Activated T-cell treated with anti-CD3 and anti-CD28 coated beads, Interleukin-2, amount 50 U/mL, for 24 hours (primary cell): ENCODE measurements around the gene LRFN4.

Source experiments
- DNase-seq: peaks from one replicate; pipeline ENCODE4 v3.0.0-alpha.2; 2020
- H3K27ac Mint-ChIP-seq: 2 replicates; pipeline ENCODE4 v1.8.0; 2020; ENCODE audit warnings: mild to moderate bottlenecking, mixed read lengths
- H3K27me3 Mint-ChIP-seq: 2 replicates; pipeline ENCODE4 v1.8.0; 2020; ENCODE audit warnings: mixed read lengths
- H3K36me3 Mint-ChIP-seq: 2 replicates; pipeline ENCODE4 v1.8.0; 2020; ENCODE audit warnings: low read depth, mixed read lengths
- H3K4me1 Mint-ChIP-seq: 2 replicates; pipeline ENCODE4 v1.8.0; 2020; ENCODE audit warnings: low read depth, mixed read lengths
- H3K4me3 Mint-ChIP-seq: 2 replicates; pipeline ENCODE4 v1.8.0; 2020; ENCODE audit warnings: mild to moderate bottlenecking, moderate library complexity, mixed read lengths
- H3K9me3 Mint-ChIP-seq: 2 replicates; pipeline ENCODE4 v1.8.0; 2020; ENCODE audit warnings: mixed read lengths

LRFN4 gene

DNA sequence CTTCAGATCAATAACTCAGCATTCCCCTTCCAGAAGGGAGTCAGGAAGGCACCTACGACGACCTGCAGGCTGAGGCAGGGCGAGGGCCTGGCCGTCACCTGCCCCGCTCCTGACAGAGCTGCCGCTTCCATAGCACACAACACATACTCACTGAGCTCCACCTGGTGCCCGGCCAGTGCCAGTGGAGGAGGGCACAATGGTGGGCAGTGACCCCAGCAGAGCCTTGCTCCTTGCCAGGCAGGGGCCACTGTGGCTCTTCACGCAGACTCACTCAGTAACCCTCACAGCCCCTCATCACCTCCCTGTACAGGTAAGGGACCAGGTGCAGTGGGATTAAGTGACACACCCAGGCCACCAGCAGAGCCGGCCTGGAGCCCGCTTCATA, 24.6 kb downstream of the LRFN4 start:
- Mint-ChIP-seq H3K27ac (no peak overlapping the region), H3K4me3 (no peak overlapping the region), H3K27me3 (no peaks in the 10 kb centered on the region), H3K4me1 (peaks cover 14% of the 10 kb centered on the region), H3K36me3 (no peaks in the 10 kb centered on the region), H3K9me3 (no peaks in the 10 kb centered on the region)
- no peak for DNase-seq

- H3K9me3 Mint-ChIP-seq = no peaks in the 10 kb centered on the region
- no peak overlapping the region for H3K4me3 Mint-ChIP-seq
- H3K27ac Mint-ChIP-seq = no peak overlapping the region
- no peaks in the 10 kb centered on the region for H3K27me3 Mint-ChIP-seq
- H3K36me3 Mint-ChIP-seq = no peaks in the 10 kb centered on the region
- DNase-seq = no peak
- peaks cover 14% of the 10 kb centered on the region for H3K4me1 Mint-ChIP-seq
Measured at GRCh38 chr11:66881927-66882452, 25.1 kb downstream of the LRFN4 start.

GRCh38 chr11:66882561-66883015, 25.7 kb downstream of the LRFN4 start:
- H3K9me3 Mint-ChIP-seq = no peaks in the 10 kb centered on the region
- no peak overlapping the region for H3K4me3 Mint-ChIP-seq
- no peak for DNase-seq
- peaks cover 14% of the 10 kb centered on the region for H3K4me1 Mint-ChIP-seq
- no peaks in the 10 kb centered on the region for H3K27me3 Mint-ChIP-seq
- H3K36me3 Mint-ChIP-seq = no peaks in the 10 kb centered on the region
- no peak overlapping the region for H3K27ac Mint-ChIP-seq

- peak; percentile 71 for DNase-seq
- no peaks in the 10 kb centered on the region for H3K27me3 Mint-ChIP-seq
- H3K4me1 Mint-ChIP-seq = peaks cover 14% of the 10 kb centered on the region
- H3K27ac Mint-ChIP-seq = no peak overlapping the region
- no peaks in the 10 kb centered on the region for H3K36me3 Mint-ChIP-seq
- H3K9me3 Mint-ChIP-seq = no peaks in the 10 kb centered on the region
- no peak overlapping the region for H3K4me3 Mint-ChIP-seq
Measured at GRCh38 chr11:66883016-66883965, 26.4 kb downstream of the LRFN4 start.

- Mint-ChIP-seq H3K9me3 (no peaks in the 10 kb centered on the region), H3K36me3 (no peaks in the 10 kb centered on the region), H3K27ac (no peak overlapping the region), H3K4me3 (no peak overlapping the region), H3K27me3 (no peaks in the 10 kb centered on the region), H3K4me1 (peaks cover 14% of the 10 kb centered on the region)
- DNase-seq = no peak
Measured at GRCh38 chr11:66884443-66884842, 27.6 kb downstream of the LRFN4 start.

DNA sequence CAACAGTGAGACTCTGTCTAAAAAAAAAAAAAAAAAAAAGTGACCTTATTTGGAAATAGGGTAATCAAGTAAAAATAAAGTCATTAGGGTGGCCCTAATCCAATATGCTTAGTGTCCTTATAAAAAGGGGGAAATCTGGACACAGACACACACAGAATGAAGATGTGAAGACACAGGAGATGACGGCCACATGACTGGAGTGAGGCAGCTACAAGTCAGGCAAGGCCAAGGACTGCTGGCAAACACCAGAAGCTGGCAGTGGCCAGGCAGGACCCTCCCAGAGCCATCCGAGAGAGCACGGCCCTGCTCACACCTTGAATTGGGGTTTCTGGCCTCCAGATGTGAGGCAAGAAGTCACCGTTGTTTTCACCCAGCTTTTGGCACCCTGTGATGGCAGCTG, 28.6 kb downstream of the LRFN4 start:
- H3K4me1 Mint-ChIP-seq = peaks cover 9% of the 10 kb centered on the region
- no peak overlapping the region for H3K4me3 Mint-ChIP-seq
- no peaks in the 10 kb centered on the region for H3K27me3 Mint-ChIP-seq
- no peak for DNase-seq
- H3K27ac Mint-ChIP-seq = no peak overlapping the region
- no peaks in the 10 kb centered on the region for H3K9me3 Mint-ChIP-seq
- H3K36me3 Mint-ChIP-seq = no peaks in the 10 kb centered on the region

GRCh38 chr11:66885950-66886440, 29.1 kb downstream of the LRFN4 start:
- H3K4me3 Mint-ChIP-seq = no peak overlapping the region
- no peak for DNase-seq
- H3K36me3 Mint-ChIP-seq = no peaks in the 10 kb centered on the region
- no peaks in the 10 kb centered on the region for H3K27me3 Mint-ChIP-seq
- peaks cover 4% of the 10 kb centered on the region for H3K4me1 Mint-ChIP-seq
- no peak overlapping the region for H3K27ac Mint-ChIP-seq
- no peaks in the 10 kb centered on the region for H3K9me3 Mint-ChIP-seq

DNA sequence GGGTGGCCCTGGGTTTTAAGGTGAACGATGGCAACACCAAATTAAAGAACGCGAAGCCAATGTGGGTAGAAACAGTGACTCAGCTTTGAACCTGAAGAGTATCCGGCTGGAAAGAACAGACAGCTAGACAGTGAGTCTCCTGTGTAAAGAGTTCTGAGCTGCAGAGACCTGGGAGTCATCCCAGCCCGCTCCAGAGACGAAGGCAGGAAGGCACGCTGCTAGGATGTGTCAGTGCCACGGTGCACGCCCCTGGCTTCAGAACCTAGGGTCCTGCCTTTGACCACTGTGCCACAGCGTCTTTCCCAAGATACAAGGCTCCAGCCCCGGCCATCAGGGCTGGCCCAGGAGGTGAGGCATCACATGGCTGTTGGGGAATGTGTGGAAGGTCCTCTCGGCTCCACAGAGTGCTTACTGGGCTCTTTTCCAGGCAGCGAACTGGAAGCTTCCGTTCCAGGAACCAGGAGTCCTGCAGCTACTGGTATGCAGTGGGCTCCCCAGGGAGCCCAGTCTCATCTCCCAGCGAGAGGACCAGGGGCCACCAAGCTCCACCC, 29.9 kb downstream of the LRFN4 start:
- Mint-ChIP-seq H3K36me3 (no peaks in the 10 kb centered on the region), H3K27ac (no peak overlapping the region), H3K27me3 (no peaks in the 10 kb centered on the region), H3K4me3 (no peak overlapping the region), H3K4me1 (peaks cover 3% of the 10 kb centered on the region), H3K9me3 (no peaks in the 10 kb centered on the region)
- no peak for DNase-seq

- no peaks in the 10 kb centered on the region for H3K36me3 Mint-ChIP-seq
- DNase-seq = no peak
- H3K27me3 Mint-ChIP-seq = peaks cover 2% of the 10 kb centered on the region
- no peak overlapping the region for H3K27ac Mint-ChIP-seq
- H3K4me3 Mint-ChIP-seq = no peak overlapping the region
- H3K9me3 Mint-ChIP-seq = peaks cover 2% of the 10 kb centered on the region
- peaks cover 10% of the 10 kb centered on the region for H3K4me1 Mint-ChIP-seq
Measured at GRCh38 chr11:66887526-66887925, 30.7 kb downstream of the LRFN4 start.

GRCh38 chr11:66888282-66888681, 31.4 kb downstream of the LRFN4 start:
- Mint-ChIP-seq H3K9me3 (peaks cover 2% of the 10 kb centered on the region), H3K4me3 (no peak overlapping the region), H3K27ac (no peak overlapping the region), H3K27me3 (peaks cover 2% of the 10 kb centered on the region), H3K36me3 (no peaks in the 10 kb centered on the region), H3K4me1 (peaks cover 12% of the 10 kb centered on the region)
- no peak for DNase-seq

DNA sequence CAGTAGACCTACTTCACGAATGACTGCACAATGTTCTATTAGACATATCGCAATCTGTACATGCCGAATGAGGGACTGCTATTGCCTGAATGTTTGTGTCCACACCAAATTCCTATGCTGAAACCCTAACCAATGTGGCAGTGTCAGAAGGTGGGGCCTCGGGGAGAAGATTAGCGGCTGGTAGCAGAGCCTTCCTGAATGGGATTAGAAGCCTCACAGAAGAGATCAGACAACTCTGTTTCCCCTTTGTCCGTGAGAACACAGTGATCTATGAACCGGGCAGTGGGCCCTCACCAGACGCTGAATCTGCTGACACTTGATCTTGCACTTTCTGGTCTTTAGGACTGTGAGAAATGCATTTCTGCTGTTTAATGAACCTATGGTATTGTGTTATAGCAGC, 33.1 kb downstream of the LRFN4 start:
- Mint-ChIP-seq H3K4me3 (no peak overlapping the region), H3K9me3 (peaks cover 2% of the 10 kb centered on the region), H3K4me1 (peaks cover 12% of the 10 kb centered on the region), H3K27me3 (peaks cover 2% of the 10 kb centered on the region), H3K36me3 (no peaks in the 10 kb centered on the region), H3K27ac (no peak overlapping the region)
- DNase-seq = no peak

DNA sequence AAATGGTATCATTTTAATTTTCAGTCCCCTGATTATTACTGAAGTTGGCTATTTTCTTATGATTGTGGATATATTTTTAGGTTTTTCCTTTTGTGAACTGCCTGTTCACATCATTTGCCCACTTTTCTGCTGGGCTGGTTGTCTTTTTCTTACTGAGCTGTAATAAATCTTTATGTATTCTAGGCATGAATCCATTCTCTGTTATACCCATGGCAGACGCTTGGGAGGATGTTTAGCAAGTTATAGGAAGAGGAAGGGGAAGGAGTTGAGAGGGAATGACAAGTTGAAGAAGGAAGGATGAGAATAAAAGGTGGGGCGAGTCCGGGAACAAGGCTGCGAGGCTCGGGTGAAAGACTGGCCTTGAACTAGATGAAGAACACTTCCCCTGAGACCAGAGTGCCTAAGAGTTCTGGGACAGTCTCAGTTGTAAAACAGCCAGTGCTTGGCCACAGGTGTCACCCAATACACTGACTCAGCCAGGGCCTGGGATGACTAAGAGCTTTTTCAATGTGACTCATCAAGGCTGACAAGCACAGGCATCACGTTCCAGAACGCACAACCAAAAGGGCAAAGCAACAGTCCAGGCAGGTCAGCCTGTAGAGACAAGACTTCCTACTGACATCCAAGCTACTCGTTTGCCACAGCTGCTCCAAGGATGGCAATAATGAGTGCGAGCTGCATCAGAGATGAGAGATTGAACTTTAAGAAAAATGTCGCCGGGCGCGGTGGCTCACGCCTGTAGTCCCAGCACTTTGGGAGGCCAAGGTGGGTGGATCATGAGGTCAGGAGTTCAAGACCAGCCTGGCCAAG, 35.2 kb downstream of the LRFN4 start:
- DNase-seq = peak; percentile 61
- no peaks in the 10 kb centered on the region for H3K36me3 Mint-ChIP-seq
- H3K27me3 Mint-ChIP-seq = peaks cover 2% of the 10 kb centered on the region
- no peak overlapping the region for H3K4me3 Mint-ChIP-seq
- peak overlapping the region; percentile 63 for H3K27ac Mint-ChIP-seq
- peaks cover 12% of the 10 kb centered on the region for H3K4me1 Mint-ChIP-seq
- H3K9me3 Mint-ChIP-seq = peaks cover 2% of the 10 kb centered on the region

- no peak overlapping the region for H3K27ac Mint-ChIP-seq
- peaks cover 12% of the 10 kb centered on the region for H3K4me1 Mint-ChIP-seq
- DNase-seq = no peak
- peaks cover 2% of the 10 kb centered on the region for H3K27me3 Mint-ChIP-seq
- no peaks in the 10 kb centered on the region for H3K36me3 Mint-ChIP-seq
- H3K4me3 Mint-ChIP-seq = no peak overlapping the region
- peaks cover 2% of the 10 kb centered on the region for H3K9me3 Mint-ChIP-seq
Measured at GRCh38 chr11:66892911-66893310, 36.0 kb downstream of the LRFN4 start.

DNA sequence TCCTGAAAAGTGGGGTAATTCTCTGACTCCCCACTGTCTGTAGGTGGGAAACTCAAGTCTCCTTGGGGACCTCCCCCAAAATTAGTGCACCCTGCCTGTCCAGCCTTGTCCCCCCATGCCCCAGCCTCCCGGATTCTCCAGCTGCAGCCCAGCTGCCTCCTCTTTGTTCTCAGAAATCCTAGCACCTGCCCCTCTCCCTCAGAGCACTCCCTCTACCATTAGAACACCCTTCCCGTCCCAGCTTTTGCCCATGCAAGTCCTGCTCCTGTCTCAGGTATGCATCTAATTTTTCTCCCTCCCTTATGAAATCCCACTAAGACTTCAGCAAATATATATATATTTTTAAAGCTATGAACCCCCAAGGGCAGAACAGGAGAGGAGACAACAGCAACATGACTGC, 37.3 kb downstream of the LRFN4 start:
- no peak overlapping the region for H3K27ac Mint-ChIP-seq
- H3K4me3 Mint-ChIP-seq = no peak overlapping the region
- peaks cover 2% of the 10 kb centered on the region for H3K27me3 Mint-ChIP-seq
- H3K4me1 Mint-ChIP-seq = peaks cover 12% of the 10 kb centered on the region
- no peak for DNase-seq
- H3K9me3 Mint-ChIP-seq = peaks cover 2% of the 10 kb centered on the region
- H3K36me3 Mint-ChIP-seq = no peaks in the 10 kb centered on the region
